HepG2 (cell line): ENCODE results near the gene SNRPD3. TPM values are rescaled to one million over a fixed set of nuclear protein-coding genes. Genes with fewer than 3 reads are reported as not detected.

Experiments
- ARNTL ChIP-seq: sonication (generic); formaldehyde crosslinking; IDR thresholded peaks from 2 replicates; pipeline ENCODE4 v1.4.0; 2020; ENCODE audit warnings: mild to moderate bottlenecking, missing genetic modification reagents
- GATAD2A ChIP-seq: IDR thresholded peaks from 2 replicates; pipeline ENCODE4 v1.6.1; 2016
- HMGA1 ChIP-seq: sonication (generic); formaldehyde crosslinking; conservative IDR thresholded peaks from 2 replicates; pipeline ENCODE4 v1.4.0; 2020; ENCODE audit warnings: missing genetic modification reagents
- HNRNPL ChIP-seq: fragments of 200-400 bp; formaldehyde crosslinking; IDR thresholded peaks from 2 replicates; pipeline ENCODE4 v1.6.1; 2017; ENCODE audit warnings: mild to moderate bottlenecking, low read depth, low read length
- NR2F1 ChIP-seq, 2 experiments: fragments of 450-650 bp in 1 of 2; formaldehyde crosslinking in 1 of 2; IDR thresholded peaks; 2 replicates each; pipeline versions ENCODE4 v1.5.0 to v1.6.1; 2016 to 2020; ENCODE audit warnings: mild to moderate bottlenecking in 1 of 2, missing compliant biosample characterization in 1 of 2, missing genetic modification reagents in 1 of 2, moderate library complexity in 1 of 2
- NR2F6 ChIP-seq, 2 experiments: IDR thresholded peaks; 2 replicates each; pipeline ENCODE4 v1.6.1; 2016; ENCODE audit warnings: antibody characterized with exemption in 1 of 2, mild to moderate bottlenecking in 1 of 2
- PCBP1 ChIP-seq: fragments of 200-400 bp; formaldehyde crosslinking; IDR thresholded peaks from 2 replicates; pipeline ENCODE4 v1.6.1; 2017; ENCODE audit warnings: mild to moderate bottlenecking, low read depth, low read length, borderline replicate concordance
- RAD21 ChIP-seq: fragments of 450-650 bp; formaldehyde crosslinking; IDR thresholded peaks from 2 replicates; pipeline ENCODE4 v1.5.0; 2020; ENCODE audit warnings: mild to moderate bottlenecking
- RBM39 ChIP-seq: fragments of 200-400 bp; formaldehyde crosslinking; IDR thresholded peaks from one replicate; pipeline ENCODE4 v1.6.1; 2018; ENCODE audit warnings: antibody characterized with exemption, mild to moderate bottlenecking, low read depth, low read length; ENCODE audit not compliant: poor library complexity, severe bottlenecking
- TAF15 ChIP-seq: fragments of 200-400 bp; formaldehyde crosslinking; IDR thresholded peaks from one replicate; pipeline ENCODE4 v1.6.1; 2018; ENCODE audit warnings: mild to moderate bottlenecking, low read depth, low read length; ENCODE audit not compliant: poor library complexity, severe bottlenecking
- ZBTB20 ChIP-seq: sonication (generic); formaldehyde crosslinking; IDR thresholded peaks from 2 replicates; pipeline ENCODE4 v1.8.1; 2023; ENCODE audit warnings: missing genetic modification reagents, low read depth, mild to moderate bottlenecking, borderline replicate concordance
- ZNF121 ChIP-seq: sonication (generic); formaldehyde crosslinking; IDR thresholded peaks from 2 replicates; pipeline ENCODE4 v1.5.0; 2020; ENCODE audit warnings: mild to moderate bottlenecking, missing genetic modification reagents
- ZNF230 ChIP-seq: sonication (generic); formaldehyde crosslinking; IDR thresholded peaks from 2 replicates; pipeline ENCODE4 v1.4.0; 2020; ENCODE audit warnings: mild to moderate bottlenecking, missing genetic modification reagents
- ZNF33B ChIP-seq: sonication (generic); formaldehyde crosslinking; IDR thresholded peaks from 2 replicates; pipeline ENCODE4 v1.5.1; 2020; ENCODE audit warnings: mild to moderate bottlenecking, missing genetic modification reagents
- ZNF572 ChIP-seq: sonication (generic); formaldehyde crosslinking; IDR thresholded peaks from 2 replicates; pipeline ENCODE4 v1.5.1; 2020; ENCODE audit warnings: mild to moderate bottlenecking, missing genetic modification reagents
- ZNF713 ChIP-seq: sonication (generic); formaldehyde crosslinking; IDR thresholded peaks from 2 replicates; pipeline ENCODE4 v1.4.0; 2020; ENCODE audit warnings: mild to moderate bottlenecking, missing genetic modification reagents
- ZNF775 ChIP-seq: sonication (generic); formaldehyde crosslinking; IDR thresholded peaks from 2 replicates; pipeline ENCODE4 v1.4.0; 2020; ENCODE audit warnings: missing genetic modification reagents, mild to moderate bottlenecking, moderate library complexity, borderline replicate concordance
- ZSCAN9 ChIP-seq: IDR thresholded peaks from 2 replicates; pipeline ENCODE4 v1.6.1; 2016; ENCODE audit warnings: borderline replicate concordance
- polyA plus RNA-seq, 8 experiments: library from polyadenylated mRNA; depleted of rRNA in 3 of 8; stranded (reverse) in 7 of 8; unstranded in 1 of 8; fragments of >200 nt; fragmentation: Illumina TruSeq in 4 of 8; extraction: Trizol in 4 of 8; gene quantifications; 2 replicates each; pipeline versions ENCODE4 v1.2.1 to v1.2.3, GENCODE V29; 2011 to 2016; ENCODE audit warnings: low read depth in 4 of 8, missing spikeins in 1 of 8, mixed read lengths in 1 of 8; ENCODE audit not compliant: insufficient read depth in 1 of 8
- total RNA-seq, 5 experiments: library from RNA; depleted of rRNA; stranded (reverse); fragments of >200 nt; fragmentation: Illumina TruSeq; extraction: Trizol; gene quantifications; 2 replicates each; pipeline ENCODE4 v1.2.3, GENCODE V29; 2016; ENCODE audit warnings: low read depth in 1 of 5
- TF ChIP-seq, protein P1 (sequence below): sonication (generic); formaldehyde crosslinking; IDR thresholded peaks from 2 replicates; pipeline ENCODE4 v1.4.0; 2020; ENCODE audit warnings: mild to moderate bottlenecking, missing genetic modification reagents
- TF ChIP-seq, protein P2 (sequence below): sonication (generic); IDR thresholded peaks from 2 replicates; pipeline ENCODE4 v1.6.1; 2016; ENCODE audit warnings: low read depth, borderline replicate concordance
- TF ChIP-seq, protein P3 (sequence below): IDR thresholded peaks from 2 replicates; pipeline ENCODE4 v1.6.1; 2016; ENCODE audit warnings: missing compliant biosample characterization, missing genetic modification reagents, borderline replicate concordance
- TF ChIP-seq, protein P4 (sequence below): sonication (generic); formaldehyde crosslinking; conservative IDR thresholded peaks from 2 replicates; pipeline ENCODE4 v1.4.0; 2020; ENCODE audit warnings: missing genetic modification reagents
- TF ChIP-seq, protein P5 (sequence below): sonication (generic); formaldehyde crosslinking; IDR thresholded peaks from 2 replicates; pipeline ENCODE4 v1.8.0; 2022; ENCODE audit warnings: missing genetic modification reagents, mild to moderate bottlenecking, borderline replicate concordance
- TF ChIP-seq, protein P6 (sequence below): sonication (generic); formaldehyde crosslinking; IDR thresholded peaks from 2 replicates; pipeline ENCODE4 v1.8.0; 2022; ENCODE audit warnings: mild to moderate bottlenecking, missing genetic modification reagents, moderate library complexity

The SNRPD3 gene
- total and polyA plus RNA-seq, 2 of the 13 experiments (the other 11 are each of a cell fraction or from before 2014, with no cell fraction given), result 110 to 209 TPM

DNA sequence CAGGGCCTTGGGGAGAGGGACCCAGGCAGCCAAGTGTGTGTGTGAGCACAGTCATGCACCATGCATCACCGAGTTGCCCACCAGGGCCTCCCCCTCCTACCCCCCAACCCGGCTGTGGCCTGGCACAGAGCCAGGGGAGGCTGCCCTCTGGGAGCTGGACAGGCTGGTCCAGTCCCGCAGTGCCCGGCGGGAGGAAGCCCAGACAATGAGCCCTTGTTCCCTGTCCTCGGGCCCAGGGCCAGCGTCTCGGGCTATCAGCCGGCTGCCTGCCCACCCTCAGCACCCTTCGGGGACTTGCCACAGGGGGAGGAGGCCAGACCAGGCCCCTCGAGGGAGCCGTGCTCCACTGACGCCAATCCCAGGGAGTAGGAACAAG is 32.6 kb downstream of the SNRPD3 start (continued):
- TF ChIP-seq, protein P1, sequence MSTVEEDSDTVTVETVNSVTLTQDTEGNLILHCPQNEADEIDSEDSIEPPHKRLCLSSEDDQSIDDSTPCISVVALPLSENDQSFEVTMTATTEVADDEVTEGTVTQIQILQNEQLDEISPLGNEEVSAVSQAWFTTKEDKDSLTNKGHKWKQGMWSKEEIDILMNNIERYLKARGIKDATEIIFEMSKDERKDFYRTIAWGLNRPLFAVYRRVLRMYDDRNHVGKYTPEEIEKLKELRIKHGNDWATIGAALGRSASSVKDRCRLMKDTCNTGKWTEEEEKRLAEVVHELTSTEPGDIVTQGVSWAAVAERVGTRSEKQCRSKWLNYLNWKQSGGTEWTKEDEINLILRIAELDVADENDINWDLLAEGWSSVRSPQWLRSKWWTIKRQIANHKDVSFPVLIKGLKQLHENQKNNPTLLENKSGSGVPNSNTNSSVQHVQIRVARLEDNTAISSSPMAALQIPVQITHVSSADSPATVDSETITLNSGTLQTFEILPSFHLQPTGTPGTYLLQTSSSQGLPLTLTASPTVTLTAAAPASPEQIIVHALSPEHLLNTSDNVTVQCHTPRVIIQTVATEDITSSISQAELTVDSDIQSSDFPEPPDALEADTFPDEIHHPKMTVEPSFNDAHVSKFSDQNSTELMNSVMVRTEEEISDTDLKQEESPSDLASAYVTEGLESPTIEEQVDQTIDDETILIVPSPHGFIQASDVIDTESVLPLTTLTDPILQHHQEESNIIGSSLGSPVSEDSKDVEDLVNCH (CRISPR knock-in tag), result no peak
- TF ChIP-seq ZNF121 (CRISPR knock-in tag) (0 out of 2 replicates have a peak, but pooled peaks have one; percentile 61), PCBP1 (0 out of 2 replicates have a peak, but pooled peaks have one; percentile 57), GATAD2A (CRISPR knock-in tag) (no peak), NR2F1 (CRISPR knock-in tag; IDR thresholded peaks at IDR 0.05) (no peak), ZNF33B (CRISPR knock-in tag) (no peak), ZBTB20 (no peak), ZNF230 (CRISPR knock-in tag) (no peak), ZNF572 (CRISPR knock-in tag) (no peak), TAF15 (peak; percentile 10), RBM39 (peak; percentile 52), ZSCAN9 (no peak), HMGA1 (no peak), NR2F6 (IDR thresholded peaks at IDR 0.05) (no peak), NR2F6 (CRISPR knock-in tag; IDR thresholded peaks at IDR 0.05) (no peak), ZNF775 (CRISPR knock-in tag) (no peak), ZNF713 (CRISPR knock-in tag) (no peak), ARNTL (CRISPR knock-in tag) (no peak), HNRNPL (peak; percentile 97), RAD21 (no peak)
- TF ChIP-seq, protein P2, sequence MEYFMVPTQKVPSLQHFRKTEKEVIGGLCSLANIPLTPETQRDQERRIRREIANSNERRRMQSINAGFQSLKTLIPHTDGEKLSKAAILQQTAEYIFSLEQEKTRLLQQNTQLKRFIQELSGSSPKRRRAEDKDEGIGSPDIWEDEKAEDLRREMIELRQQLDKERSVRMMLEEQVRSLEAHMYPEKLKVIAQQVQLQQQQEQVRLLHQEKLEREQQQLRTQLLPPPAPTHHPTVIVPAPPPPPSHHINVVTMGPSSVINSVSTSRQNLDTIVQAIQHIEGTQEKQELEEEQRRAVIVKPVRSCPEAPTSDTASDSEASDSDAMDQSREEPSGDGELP, result peak; percentile 32; the same call in 1 of the 2 replicates
- TF ChIP-seq, protein P3, sequence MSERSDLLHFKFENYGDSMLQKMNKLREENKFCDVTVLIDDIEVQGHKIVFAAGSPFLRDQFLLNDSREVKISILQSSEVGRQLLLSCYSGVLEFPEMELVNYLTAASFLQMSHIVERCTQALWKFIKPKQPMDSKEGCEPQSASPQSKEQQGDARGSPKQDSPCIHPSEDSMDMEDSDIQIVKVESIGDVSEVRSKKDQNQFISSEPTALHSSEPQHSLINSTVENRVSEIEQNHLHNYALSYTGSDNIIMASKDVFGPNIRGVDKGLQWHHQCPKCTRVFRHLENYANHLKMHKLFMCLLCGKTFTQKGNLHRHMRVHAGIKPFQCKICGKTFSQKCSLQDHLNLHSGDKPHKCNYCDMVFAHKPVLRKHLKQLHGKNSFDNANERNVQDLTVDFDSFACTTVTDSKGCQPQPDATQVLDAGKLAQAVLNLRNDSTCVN (CRISPR knock-in tag), result no peak
- TF ChIP-seq, protein P4, sequence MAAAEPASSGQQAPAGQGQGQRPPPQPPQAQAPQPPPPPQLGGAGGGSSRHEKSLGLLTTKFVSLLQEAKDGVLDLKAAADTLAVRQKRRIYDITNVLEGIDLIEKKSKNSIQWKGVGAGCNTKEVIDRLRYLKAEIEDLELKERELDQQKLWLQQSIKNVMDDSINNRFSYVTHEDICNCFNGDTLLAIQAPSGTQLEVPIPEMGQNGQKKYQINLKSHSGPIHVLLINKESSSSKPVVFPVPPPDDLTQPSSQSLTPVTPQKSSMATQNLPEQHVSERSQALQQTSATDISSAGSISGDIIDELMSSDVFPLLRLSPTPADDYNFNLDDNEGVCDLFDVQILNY, result no peak
- TF ChIP-seq, protein P5, sequence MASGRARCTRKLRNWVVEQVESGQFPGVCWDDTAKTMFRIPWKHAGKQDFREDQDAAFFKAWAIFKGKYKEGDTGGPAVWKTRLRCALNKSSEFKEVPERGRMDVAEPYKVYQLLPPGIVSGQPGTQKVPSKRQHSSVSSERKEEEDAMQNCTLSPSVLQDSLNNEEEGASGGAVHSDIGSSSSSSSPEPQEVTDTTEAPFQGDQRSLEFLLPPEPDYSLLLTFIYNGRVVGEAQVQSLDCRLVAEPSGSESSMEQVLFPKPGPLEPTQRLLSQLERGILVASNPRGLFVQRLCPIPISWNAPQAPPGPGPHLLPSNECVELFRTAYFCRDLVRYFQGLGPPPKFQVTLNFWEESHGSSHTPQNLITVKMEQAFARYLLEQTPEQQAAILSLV, result no peak
- TF ChIP-seq, protein P6, sequence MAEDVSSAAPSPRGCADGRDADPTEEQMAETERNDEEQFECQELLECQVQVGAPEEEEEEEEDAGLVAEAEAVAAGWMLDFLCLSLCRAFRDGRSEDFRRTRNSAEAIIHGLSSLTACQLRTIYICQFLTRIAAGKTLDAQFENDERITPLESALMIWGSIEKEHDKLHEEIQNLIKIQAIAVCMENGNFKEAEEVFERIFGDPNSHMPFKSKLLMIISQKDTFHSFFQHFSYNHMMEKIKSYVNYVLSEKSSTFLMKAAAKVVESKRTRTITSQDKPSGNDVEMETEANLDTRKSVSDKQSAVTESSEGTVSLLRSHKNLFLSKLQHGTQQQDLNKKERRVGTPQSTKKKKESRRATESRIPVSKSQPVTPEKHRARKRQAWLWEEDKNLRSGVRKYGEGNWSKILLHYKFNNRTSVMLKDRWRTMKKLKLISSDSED (CRISPR knock-in tag), result no peak
